HL-60 (cell line): Measurements from ENCODE around the gene RSL24D1.

ENCODE experiments used
- DNase-seq, 2 experiments: peaks; one replicate each; pipeline ENCODE4 v3.0.0-alpha.2; 2010 to 2020; ENCODE audit warnings: low read depth in 1 of 2, low spot score in 1 of 2
- H3K27ac ChIP-seq: fragments of 250-450 bp; sonication (Bioruptor Pico); replicated peaks from 2 replicates; pipeline ENCODE4 v1.5.1; 2020; ENCODE audit warnings: mild to moderate bottlenecking, moderate library complexity
- H3K27me3 ChIP-seq: fragments of 250-450 bp; sonication (Bioruptor Pico); 2 replicates; pipeline ENCODE4 v1.5.1; 2021; ENCODE audit warnings: mild to moderate bottlenecking, moderate library complexity; ENCODE audit not compliant: insufficient read depth, poor library complexity, severe bottlenecking
- H3K4me3 ChIP-seq: replicated peaks from 2 replicates; pipeline ENCODE4 v1.5.1; 2011; ENCODE audit warnings: mild to moderate bottlenecking, control low read depth, low read length; ENCODE audit not compliant: insufficient read depth
- GABPA ChIP-seq: IDR thresholded peaks from 2 replicates; pipeline ENCODE4 v1.6.1; 2012; ENCODE audit warnings: low read depth
- POLR2AphosphoS5 ChIP-seq: IDR thresholded peaks from 2 replicates; pipeline ENCODE4 v1.6.1; 2012; ENCODE audit warnings: low read depth
- SPI1 ChIP-seq: IDR thresholded peaks from 2 replicates; pipeline ENCODE4 v1.6.1; 2012; ENCODE audit warnings: low read depth, mild to moderate bottlenecking, borderline replicate concordance
- TF ChIP-seq, protein P1 (sequence below): IDR thresholded peaks from one replicate; pipeline ENCODE4 v1.5.1; 2011; ENCODE audit warnings: low read length, control low read depth, inconsistent platforms; ENCODE audit not compliant: insufficient read depth
- TF ChIP-seq, protein P2 (sequence below): IDR thresholded peaks from 2 replicates; pipeline ENCODE4 v1.6.1; 2012; ENCODE audit warnings: low read depth; ENCODE audit not compliant: insufficient replicate concordance

RSL24D1 gene

DNA sequence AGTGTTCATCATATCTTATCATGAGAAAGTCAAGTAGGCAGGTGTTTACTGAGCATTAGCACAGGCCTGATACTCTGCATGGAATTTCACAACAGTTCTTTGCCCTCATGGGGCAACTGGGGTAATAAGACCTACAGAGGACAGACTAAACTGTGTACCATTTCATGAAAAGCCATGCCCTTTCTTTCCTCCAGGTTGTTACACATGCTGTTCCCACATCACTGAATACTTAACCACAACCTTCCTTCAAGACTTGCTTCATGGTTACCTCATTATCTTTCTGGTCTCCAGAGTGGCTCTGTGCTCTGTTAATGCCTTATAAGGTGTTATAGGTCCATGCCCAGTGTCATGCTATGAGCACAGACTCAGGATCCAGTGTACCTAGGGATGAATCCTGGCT lies 28.2 kb upstream of the RSL24D1 start:
- H3K4me3 ChIP-seq, result no peak overlapping the region
- DNase-seq, result peak; percentile 94 to 95
- peak; percentile 75 for TF ChIP-seq POLR2AphosphoS5
- TF ChIP-seq, protein P1, sequence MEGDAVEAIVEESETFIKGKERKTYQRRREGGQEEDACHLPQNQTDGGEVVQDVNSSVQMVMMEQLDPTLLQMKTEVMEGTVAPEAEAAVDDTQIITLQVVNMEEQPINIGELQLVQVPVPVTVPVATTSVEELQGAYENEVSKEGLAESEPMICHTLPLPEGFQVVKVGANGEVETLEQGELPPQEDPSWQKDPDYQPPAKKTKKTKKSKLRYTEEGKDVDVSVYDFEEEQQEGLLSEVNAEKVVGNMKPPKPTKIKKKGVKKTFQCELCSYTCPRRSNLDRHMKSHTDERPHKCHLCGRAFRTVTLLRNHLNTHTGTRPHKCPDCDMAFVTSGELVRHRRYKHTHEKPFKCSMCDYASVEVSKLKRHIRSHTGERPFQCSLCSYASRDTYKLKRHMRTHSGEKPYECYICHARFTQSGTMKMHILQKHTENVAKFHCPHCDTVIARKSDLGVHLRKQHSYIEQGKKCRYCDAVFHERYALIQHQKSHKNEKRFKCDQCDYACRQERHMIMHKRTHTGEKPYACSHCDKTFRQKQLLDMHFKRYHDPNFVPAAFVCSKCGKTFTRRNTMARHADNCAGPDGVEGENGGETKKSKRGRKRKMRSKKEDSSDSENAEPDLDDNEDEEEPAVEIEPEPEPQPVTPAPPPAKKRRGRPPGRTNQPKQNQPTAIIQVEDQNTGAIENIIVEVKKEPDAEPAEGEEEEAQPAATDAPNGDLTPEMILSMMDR, result no peak
- peak overlapping the region; percentile 93 for H3K27ac ChIP-seq
- H3K27me3 ChIP-seq, result no peaks in the 10 kb centered on the region

- Histone ChIP-seq H3K27me3 (no peaks in the 10 kb centered on the region), H3K4me3 (no peak overlapping the region), H3K27ac (peak overlapping the region; percentile 93)
- DNase-seq, result peak; percentile 57 to 83
- peak; percentile 80 for TF ChIP-seq POLR2AphosphoS5
- TF ChIP-seq SPI1, result peak; percentile 65; the same call in 1 of the 2 replicates
- TF ChIP-seq, protein P2, sequence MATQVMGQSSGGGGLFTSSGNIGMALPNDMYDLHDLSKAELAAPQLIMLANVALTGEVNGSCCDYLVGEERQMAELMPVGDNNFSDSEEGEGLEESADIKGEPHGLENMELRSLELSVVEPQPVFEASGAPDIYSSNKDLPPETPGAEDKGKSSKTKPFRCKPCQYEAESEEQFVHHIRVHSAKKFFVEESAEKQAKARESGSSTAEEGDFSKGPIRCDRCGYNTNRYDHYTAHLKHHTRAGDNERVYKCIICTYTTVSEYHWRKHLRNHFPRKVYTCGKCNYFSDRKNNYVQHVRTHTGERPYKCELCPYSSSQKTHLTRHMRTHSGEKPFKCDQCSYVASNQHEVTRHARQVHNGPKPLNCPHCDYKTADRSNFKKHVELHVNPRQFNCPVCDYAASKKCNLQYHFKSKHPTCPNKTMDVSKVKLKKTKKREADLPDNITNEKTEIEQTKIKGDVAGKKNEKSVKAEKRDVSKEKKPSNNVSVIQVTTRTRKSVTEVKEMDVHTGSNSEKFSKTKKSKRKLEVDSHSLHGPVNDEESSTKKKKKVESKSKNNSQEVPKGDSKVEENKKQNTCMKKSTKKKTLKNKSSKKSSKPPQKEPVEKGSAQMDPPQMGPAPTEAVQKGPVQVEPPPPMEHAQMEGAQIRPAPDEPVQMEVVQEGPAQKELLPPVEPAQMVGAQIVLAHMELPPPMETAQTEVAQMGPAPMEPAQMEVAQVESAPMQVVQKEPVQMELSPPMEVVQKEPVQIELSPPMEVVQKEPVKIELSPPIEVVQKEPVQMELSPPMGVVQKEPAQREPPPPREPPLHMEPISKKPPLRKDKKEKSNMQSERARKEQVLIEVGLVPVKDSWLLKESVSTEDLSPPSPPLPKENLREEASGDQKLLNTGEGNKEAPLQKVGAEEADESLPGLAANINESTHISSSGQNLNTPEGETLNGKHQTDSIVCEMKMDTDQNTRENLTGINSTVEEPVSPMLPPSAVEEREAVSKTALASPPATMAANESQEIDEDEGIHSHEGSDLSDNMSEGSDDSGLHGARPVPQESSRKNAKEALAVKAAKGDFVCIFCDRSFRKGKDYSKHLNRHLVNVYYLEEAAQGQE, result no peak
- TF ChIP-seq, protein P1, result no peak
- TF ChIP-seq GABPA, result peak; percentile 28; the same call in 1 of the 2 replicates
These were observed 25.8 kb upstream of the RSL24D1 start for GRCh38 chr15:55222588-55222987.

DNA sequence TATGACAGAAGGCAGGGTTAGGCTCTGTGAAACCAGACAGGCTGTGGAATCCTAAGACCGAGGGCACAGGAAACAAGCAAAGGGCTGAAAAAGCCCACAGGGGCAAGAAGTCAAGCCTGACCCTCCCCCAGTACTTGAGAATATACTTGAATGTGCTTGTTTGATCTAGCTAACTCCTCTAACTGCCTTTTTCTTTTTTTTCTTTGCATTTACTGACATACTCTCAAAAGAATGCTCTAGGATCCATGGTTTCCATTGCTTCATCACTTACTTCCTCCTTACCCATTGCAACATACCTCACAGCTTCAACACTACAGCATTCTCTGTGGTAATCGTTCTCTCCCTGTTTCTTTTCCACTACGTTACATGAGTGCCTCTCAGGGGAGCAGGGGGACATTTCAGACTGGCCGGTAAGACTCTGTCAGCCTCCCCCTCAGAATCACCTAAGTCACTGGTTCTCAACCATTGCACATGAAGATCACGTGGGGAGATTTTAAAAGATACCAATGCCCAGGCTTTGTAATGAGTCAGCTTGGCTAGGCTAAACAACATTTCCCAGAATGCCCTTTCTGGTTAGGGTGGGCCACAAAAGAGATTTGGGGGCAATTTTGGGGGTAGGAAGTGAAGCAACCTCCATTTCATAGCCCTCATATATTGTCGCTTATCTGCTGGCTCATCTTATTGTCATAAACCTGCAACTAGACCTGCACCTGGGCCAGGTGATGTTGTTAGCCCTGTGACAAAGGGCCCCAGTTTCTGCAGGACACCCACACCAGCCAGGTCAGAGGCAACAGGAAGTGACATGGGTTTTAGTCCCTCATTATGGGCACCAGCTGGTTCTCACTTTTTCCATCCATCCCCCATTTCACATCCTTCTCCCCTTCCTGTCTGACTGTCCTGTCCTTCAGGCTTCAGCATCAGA lies 24.6 kb upstream of the RSL24D1 start:
- Histone ChIP-seq H3K4me3 (no peak overlapping the region), H3K27me3 (no peaks in the 10 kb centered on the region), H3K27ac (peak overlapping the region; percentile 93)
- peak; percentile 94 to 99 for DNase-seq
- TF ChIP-seq, protein P1, result no peak
- no peak for TF ChIP-seq SPI1
- TF ChIP-seq POLR2AphosphoS5, result peak; percentile 96

- Histone ChIP-seq H3K27me3 (no peaks in the 10 kb centered on the region), H3K4me3 (no peak overlapping the region), H3K27ac (peak overlapping the region; percentile 93)
- TF ChIP-seq, protein P1, result no peak
- TF ChIP-seq SPI1 (no peak), GABPA (no peak), POLR2AphosphoS5 (no peak)
- TF ChIP-seq, protein P2, result no peak
- DNase-seq, result no peak
These were observed 23.9 kb upstream of the RSL24D1 start for GRCh38 chr15:55220606-55221005.
